SK-N-SH (cell line): ENCODE measurements around the gene MYO18B. TPM values are rescaled to one million over a fixed set of nuclear protein-coding genes. Genes with fewer than 3 reads are reported as not detected.

Experiments
- CTCF ChIA-PET: fragments of 300-600, 350-600 bp; formaldehyde crosslinking; extraction: SDS; loops from one replicate; lab custom pipeline; 2021; lab: Yijun Ruan, JAX
- POLR2A ChIA-PET: fragments of 350-600 bp; sonication (Branson Sonifier 250); formaldehyde crosslinking; extraction: SDS; loops from one replicate; lab custom pipeline; 2020; ENCODE audit warnings: antibody characterized with exemption, inconsistent platforms; lab: Yijun Ruan, JAX
- DNase-seq: peaks from one replicate; pipeline ENCODE4 v3.0.0; 2012
- H2AFZ ChIP-seq: fragments of 200-600 bp; sonication (generic); 2 replicates; pipeline ENCODE4 v1.8.1; 2016; ENCODE audit warnings: antibody characterized with exemption, mild to moderate bottlenecking, low read depth
- H3F3A ChIP-seq: fragments of 200-600 bp; sonication (generic); replicated peaks from 2 replicates; pipeline ENCODE3; 2016; ENCODE audit warnings: antibody characterized with exemption, mild to moderate bottlenecking; ENCODE audit not compliant: insufficient read depth
- H3K27ac ChIP-seq, 2 experiments: fragments of 200-500 bp in 1 of 2; fragments of 200-600 bp in 1 of 2; sonication (Bioruptor generic) in 1 of 2; sonication (generic), shearing (Covaris generic) in 1 of 2; 2 replicates each; pipeline versions ENCODE4 v1.5.1 to v1.6.1; 2014 to 2016; ENCODE audit warnings: low read depth in 2 of 2, inconsistent platforms in 1 of 2, low read length in 1 of 2, mild to moderate bottlenecking in 1 of 2, mixed read lengths in 1 of 2
- H3K27me3 ChIP-seq: fragments of 200-600 bp; sonication (generic), shearing (Covaris generic); 2 replicates; pipeline ENCODE4 v1.6.1; 2016; ENCODE audit warnings: mixed run types; ENCODE audit not compliant: insufficient read depth
- H3K36me3 ChIP-seq, 2 experiments: fragments of 200-500 bp in 1 of 2; fragments of 200-600 bp in 1 of 2; sonication (Bioruptor generic) in 1 of 2; sonication (generic) in 1 of 2; replicated peaks in 1 of 2; 2 replicates each; pipeline versions ENCODE3 to v1.5.1; 2014 to 2016; ENCODE audit warnings: low read length in 1 of 2, mild to moderate bottlenecking in 1 of 2; ENCODE audit not compliant: insufficient read depth in 2 of 2, control insufficient read depth in 1 of 2
- H3K4me1 ChIP-seq, 2 experiments: fragments of 200-500 bp in 1 of 2; fragments of 200-600 bp in 1 of 2; sonication (Bioruptor generic) in 1 of 2; sonication (generic), shearing (Covaris generic) in 1 of 2; 2 replicates each; pipeline versions ENCODE4 v1.5.1 to v1.6.1; 2014 to 2016; ENCODE audit warnings: low read depth in 1 of 2, low read length in 1 of 2, mixed run types in 1 of 2; ENCODE audit not compliant: insufficient read depth in 2 of 2, control insufficient read depth in 1 of 2
- H3K4me2 ChIP-seq: fragments of 200-600 bp; sonication (generic), shearing (Covaris generic); 2 replicates; pipeline ENCODE4 v1.6.1; 2017; ENCODE audit warnings: mixed run types
- H3K4me3 ChIP-seq, 2 experiments: fragments of 200-500 bp in 1 of 2; fragments of 200-600 bp in 1 of 2; sonication (Bioruptor generic) in 1 of 2; sonication (generic), shearing (Covaris generic) in 1 of 2; 2 replicates each; pipeline versions ENCODE4 v1.5.1 to v1.8.1; 2014 to 2016; ENCODE audit warnings: low read depth in 2 of 2, inconsistent platforms in 1 of 2, low read length in 1 of 2, mild to moderate bottlenecking in 1 of 2, mixed read lengths in 1 of 2, moderate library complexity in 1 of 2
- H3K79me2 ChIP-seq: fragments of 200-600 bp; sonication (generic); 2 replicates; pipeline ENCODE4 v1.8.1; 2017; ENCODE audit warnings: mild to moderate bottlenecking; ENCODE audit not compliant: insufficient read depth
- H3K9ac ChIP-seq: fragments of 200-600 bp; sonication (generic); 2 replicates; pipeline ENCODE4 v1.6.1; 2017; ENCODE audit warnings: mixed run types
- H3K9me2 ChIP-seq: fragments of 200-600 bp; sonication (generic); 2 replicates; pipeline ENCODE4 v1.6.1; 2017; ENCODE audit warnings: mixed run types
- H3K9me3 ChIP-seq: fragments of 200-600 bp; sonication (generic); 2 replicates; pipeline ENCODE4 v1.6.1; 2017; ENCODE audit warnings: mixed run types, mild to moderate bottlenecking, moderate library complexity
- H4K20me1 ChIP-seq: fragments of 200-600 bp; sonication (generic); 2 replicates; pipeline ENCODE4 v1.6.1; 2017; ENCODE audit warnings: mild to moderate bottlenecking, mixed run types; ENCODE audit not compliant: insufficient read depth
- EP300 ChIP-seq, 2 experiments: IDR thresholded peaks; 2 replicates each; pipeline versions ENCODE4 v1.4.0 to v1.6.1; 2012; ENCODE audit warnings: borderline replicate concordance in 1 of 2, low read depth in 1 of 2, low read length in 1 of 2
- FOSL2 ChIP-seq: IDR thresholded peaks from 2 replicates; pipeline ENCODE4 v1.4.0; 2012; ENCODE audit warnings: low read depth, mild to moderate bottlenecking, moderate library complexity, borderline replicate concordance
- MAX ChIP-seq: IDR thresholded peaks from 2 replicates; pipeline ENCODE4 v1.4.0; 2012; ENCODE audit warnings: low read depth
- MXI1 ChIP-seq: IDR thresholded peaks from 2 replicates; pipeline ENCODE4 v1.6.1; 2012; ENCODE audit warnings: mild to moderate bottlenecking, low read depth, low read length, improper control_type of control experiment
- REST ChIP-seq: IDR thresholded peaks from 2 replicates; pipeline ENCODE4 v1.6.1; 2012; ENCODE audit warnings: mild to moderate bottlenecking, low read depth, low read length, moderate library complexity
- RFX5 ChIP-seq: IDR thresholded peaks from 2 replicates; pipeline ENCODE4 v1.6.1; 2012; ENCODE audit warnings: mild to moderate bottlenecking, improper control_type of control experiment, low read length
- TCF12 ChIP-seq: IDR thresholded peaks from 2 replicates; pipeline ENCODE4 v1.4.0; 2012
- USF1 ChIP-seq: IDR thresholded peaks from 2 replicates; pipeline ENCODE4 v1.4.0; 2012; ENCODE audit warnings: low read depth, borderline replicate concordance
- USF2 ChIP-seq: fragments of 150-350 bp; IDR thresholded peaks from 2 replicates; pipeline ENCODE4 v1.6.1; 2017; ENCODE audit warnings: antibody characterized with exemption, low read length, low read depth, borderline replicate concordance
- ZBTB33 ChIP-seq: IDR thresholded peaks from 2 replicates; pipeline ENCODE4 v1.4.0; 2012; ENCODE audit warnings: low read depth, borderline replicate concordance
- WGBS: methylation state at CpG from one replicate; pipeline ENCODE4 v1.1.6; 2017; ENCODE audit warnings: low lambda C conversion rate; 5-methylcytosine and 5-hydroxymethylcytosine counted together
- polyA plus RNA-seq, 3 experiments: library from polyadenylated mRNA; depleted of rRNA; stranded (reverse); fragments of >200 nt; gene quantifications; 2 replicates each; pipeline ENCODE4 v1.2.3, GENCODE V29; 2012

MYO18B gene
- polyA plus RNA-seq, 1 of the 3 experiments (the other 2 are of a cell fraction): 0.05 TPM

GRCh38 chr22:25802018-25802417 is 60.0 kb downstream of the MYO18B start:
- H3K9me3 ChIP-seq: no peaks in the 10 kb centered on the region
- no peaks in the 10 kb centered on the region for H3K9me2 ChIP-seq
- no peak for DNase-seq
- no peak overlapping the region for H3K4me2 ChIP-seq
- TF ChIP-seq ZBTB33: no peak
- CTCF ChIA-PET: interaction anchor here (0.7 to 1.2 kb wide), 2 partner anchors 10 to 28 kb away, joined by 3 read pairs; no protein-coding TSS in a partner anchor
- no peaks in the 10 kb centered on the region for H4K20me1 ChIP-seq
- no peak overlapping the region for H3K9ac ChIP-seq
- H3K79me2 ChIP-seq: no peaks in the 10 kb centered on the region
- H3F3A ChIP-seq: no peaks in the 10 kb centered on the region
- H3K27me3 ChIP-seq: no peaks in the 10 kb centered on the region
- H2AFZ ChIP-seq: no peak overlapping the region
- H3K4me3 ChIP-seq: no peak overlapping the region
- POLR2A ChIA-PET: no interaction called here
- no peaks in the 10 kb centered on the region for H3K36me3 ChIP-seq
- no peaks in the 10 kb centered on the region for H3K4me1 ChIP-seq
- WGBS: 40% methylated on average over 2 of the region's 2 CpGs
- no peak overlapping the region for H3K27ac ChIP-seq

- no peaks in the 10 kb centered on the region for H3F3A ChIP-seq
- DNase-seq: no peak
- H2AFZ ChIP-seq: no peak overlapping the region
- H3K9ac ChIP-seq: no peak overlapping the region
- H3K4me2 ChIP-seq: no peak overlapping the region
- CTCF ChIA-PET: interaction anchor here (1.1 kb wide), 1 partner anchor 32 kb away, joined by 3 read pairs; no protein-coding TSS in a partner anchor
- H3K27me3 ChIP-seq: no peaks in the 10 kb centered on the region
- no peaks in the 10 kb centered on the region for H4K20me1 ChIP-seq
- H3K36me3 ChIP-seq: no peaks in the 10 kb centered on the region
- H3K9me2 ChIP-seq: no peaks in the 10 kb centered on the region
- H3K4me1 ChIP-seq: no peaks in the 10 kb centered on the region
- H3K27ac ChIP-seq: no peak overlapping the region
- H3K79me2 ChIP-seq: no peaks in the 10 kb centered on the region
- TF ChIP-seq USF2 (no peak), TCF12 (no peak), EP300 (IDR thresholded peaks at IDR 0.05; ENCODE audit: borderline replicate concordance in 1 of 2, low read depth in 1 of 2, low read length in 1 of 2) (no peak), RFX5 (no peak), USF1 (no peak), MXI1 (no peak)
- POLR2A ChIA-PET: no interaction called here
- H3K4me3 ChIP-seq: no peak overlapping the region
- 32% methylated on average over 4 of the region's 6 CpGs for WGBS
- H3K9me3 ChIP-seq: no peaks in the 10 kb centered on the region
These were observed 62.7 kb downstream of the MYO18B start for GRCh38 chr22:25804676-25805075.

- Histone ChIP-seq H3K4me3 (no peak overlapping the region), H3K4me1 (no peaks in the 10 kb centered on the region), H3K9me3 (no peaks in the 10 kb centered on the region), H3F3A (no peaks in the 10 kb centered on the region), H3K4me2 (no peak overlapping the region), H4K20me1 (no peaks in the 10 kb centered on the region), H3K9ac (no peak overlapping the region), H3K27ac (no peak overlapping the region), H2AFZ (no peak overlapping the region), H3K9me2 (no peaks in the 10 kb centered on the region), H3K36me3 (no peaks in the 10 kb centered on the region), H3K27me3 (no peaks in the 10 kb centered on the region), H3K79me2 (no peaks in the 10 kb centered on the region)
- 35% methylated on average over 4 of the region's 4 CpGs for WGBS
- CTCF ChIA-PET: interaction anchor here (1.0 kb wide), 1 partner anchor 15 kb away, joined by 3 read pairs; no protein-coding TSS in a partner anchor
- TF ChIP-seq MAX: no peak
- no peak for TF ChIP-seq USF2
- TF ChIP-seq FOSL2: no peak
- TF ChIP-seq REST: no peak
- POLR2A ChIA-PET: no interaction called here
- DNase-seq: no peak
These were observed 64.6 kb downstream of the MYO18B start for GRCh38 chr22:25806579-25806978.
